Keratinocyte (primary cell): ENCODE measurements around the gene PGBD4.

Experiments used
- CTCF ChIP-seq, 3 experiments: IDR thresholded peaks in 1 of 3; conservative IDR thresholded peaks in 1 of 3; optimal IDR thresholded peaks in 1 of 3; 2 replicates in 2 of 3; 3 replicates in 1 of 3; pipeline versions ENCODE3 to v1.5.1; 2011; ENCODE audit warnings: low read length in 3 of 3, mild to moderate bottlenecking in 3 of 3, moderate library complexity in 2 of 3, control low read depth in 1 of 3, inconsistent platforms in 1 of 3; ENCODE audit not compliant: insufficient read depth in 2 of 3; ENCODE audit errors: extremely low read depth in 1 of 3
- EZH2 ChIP-seq: IDR thresholded peaks from one replicate; pipeline ENCODE4 v1.6.1; 2012; ENCODE audit warnings: inconsistent platforms, mild to moderate bottlenecking, low read length, moderate library complexity

GRCh38 chr15:34059946-34060345 lies 41.9 kb upstream of the PGBD4 start:
- TF ChIP-seq CTCF (optimal IDR thresholded peaks at IDR 0.05 in 1 of 3, IDR thresholded peaks at IDR 0.05 in 1 of 3, conservative IDR thresholded peaks at IDR 0.05 in 1 of 3; ENCODE audit: extremely low read depth in 1 of 3, insufficient read depth in 2 of 3, low read length in 3 of 3), result no peak
- no peak for TF ChIP-seq EZH2
